Measurements from ENCODE around the gene NOL3. TPM values are rescaled to one million over a fixed set of nuclear protein-coding genes. Genes with fewer than 3 reads are reported as not detected.

Gene NOL3
- total RNA-seq, 2 experiments from 2014 or later, result 35.6 to 36.7 TPM

DNA sequence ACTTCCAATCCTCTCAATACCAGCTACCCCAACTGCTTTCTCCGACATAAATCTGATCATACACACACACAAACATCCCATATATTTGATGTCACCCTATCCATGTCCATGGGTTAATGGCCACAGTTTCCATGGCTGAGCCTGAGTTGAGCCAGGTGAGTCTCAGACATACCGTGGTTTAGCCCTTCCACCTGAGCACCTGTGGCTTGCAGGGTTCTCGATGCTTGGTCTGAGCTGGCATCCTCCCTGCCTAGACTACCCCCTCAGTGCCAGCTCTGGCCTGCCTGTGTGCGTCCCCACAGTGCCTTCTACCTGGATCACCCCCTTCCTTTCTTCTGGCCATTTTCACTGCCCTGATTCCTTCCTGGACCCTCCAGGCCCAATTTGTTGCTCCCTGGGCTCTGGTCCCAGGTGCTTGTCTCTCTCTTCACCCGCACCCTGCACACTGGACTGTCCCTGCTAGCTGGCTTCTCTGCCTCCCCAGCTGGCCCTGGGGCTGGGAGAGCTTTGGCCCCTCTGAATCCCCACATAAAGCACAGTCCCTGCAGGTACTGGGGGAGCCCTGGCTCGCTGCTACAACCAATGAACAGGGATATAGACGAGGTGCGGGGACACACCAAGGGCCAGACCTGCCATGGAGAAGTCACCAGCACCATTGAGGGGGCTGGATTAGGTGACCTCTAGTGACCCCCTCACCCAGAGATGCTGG lies 35.9 kb downstream of the NOL3 start:
- peaks cover 15% of the 10 kb centered on the region for H3K36me3 Mint-ChIP-seq (ENCODE audit: low read depth)
- H3K4me3 Mint-ChIP-seq, result no peak overlapping the region
- ChIA-PET CTCF (no interaction called here), POLR2A (no interaction called here)
- no peaks in the 10 kb centered on the region for H3K27me3 Mint-ChIP-seq
- H3K4me1 Mint-ChIP-seq, result no peaks in the 10 kb centered on the region
- H3K27ac Mint-ChIP-seq, result no peak overlapping the region
- no peaks in the 10 kb centered on the region for H3K9me3 Mint-ChIP-seq
- no peak for DNase-seq

- H3K9me3 Mint-ChIP-seq, result no peaks in the 10 kb centered on the region
- no peak for DNase-seq
- ChIA-PET POLR2A (interaction anchor here (1.2 to 3.0 kb wide), 2 partner anchors 10 to 20 kb away, joined by 3 to 20 read pairs; partner anchors contain the start of gene TMEM208), CTCF (no interaction called here)
- H3K4me3 Mint-ChIP-seq, result no peak overlapping the region
- no peak overlapping the region for H3K27ac Mint-ChIP-seq
- H3K4me1 Mint-ChIP-seq, result no peaks in the 10 kb centered on the region
- peaks cover 14% of the 10 kb centered on the region for H3K36me3 Mint-ChIP-seq (ENCODE audit: low read depth)
- H3K27me3 Mint-ChIP-seq, result no peaks in the 10 kb centered on the region
Observed at GRCh38 chr16:67206838-67207248, 36.5 kb downstream of the NOL3 start.

- no peaks in the 10 kb centered on the region for H3K9me3 Mint-ChIP-seq
- no peak overlapping the region for H3K27ac Mint-ChIP-seq
- no peak overlapping the region for H3K4me3 Mint-ChIP-seq
- H3K36me3 Mint-ChIP-seq (ENCODE audit: low read depth), result peaks cover 14% of the 10 kb centered on the region
- ChIA-PET CTCF (interaction anchor here (2.0 kb wide), 1 partner anchor 10 kb away, joined by 6 read pairs; no protein-coding TSS in a partner anchor), POLR2A (interaction anchor here (0.7 to 3.6 kb wide), 4 partner anchors 10 to 48 kb away, joined by 3 to 20 read pairs (median 8); partner anchors contain the start of gene TMEM208)
- no peak for DNase-seq
- no peaks in the 10 kb centered on the region for H3K27me3 Mint-ChIP-seq
- H3K4me1 Mint-ChIP-seq, result no peaks in the 10 kb centered on the region
Observed at GRCh38 chr16:67207249-67208091, 37.1 kb downstream of the NOL3 start.

- peaks cover 14% of the 10 kb centered on the region for H3K36me3 Mint-ChIP-seq (ENCODE audit: low read depth)
- POLR2A ChIA-PET, result interaction anchor here (0.7 to 3.6 kb wide), 8 partner anchors 9 to 49 kb away, joined by 3 to 20 read pairs (median 4); partner anchors contain the start of gene TMEM208
- no peaks in the 10 kb centered on the region for H3K9me3 Mint-ChIP-seq
- no peaks in the 10 kb centered on the region for H3K4me1 Mint-ChIP-seq
- no peaks in the 10 kb centered on the region for H3K27me3 Mint-ChIP-seq
- no peak overlapping the region for H3K27ac Mint-ChIP-seq
- CTCF ChIA-PET, result interaction anchor here (0.8 to 2.0 kb wide), 2 partner anchors 11 to 19 kb away, joined by 4 to 6 read pairs; partner anchors contain the start of gene TMEM208
- DNase-seq, result no peak
- H3K4me3 Mint-ChIP-seq, result no peak overlapping the region
Observed at GRCh38 chr16:67208154-67208896, 38.0 kb downstream of the NOL3 start.

DNA sequence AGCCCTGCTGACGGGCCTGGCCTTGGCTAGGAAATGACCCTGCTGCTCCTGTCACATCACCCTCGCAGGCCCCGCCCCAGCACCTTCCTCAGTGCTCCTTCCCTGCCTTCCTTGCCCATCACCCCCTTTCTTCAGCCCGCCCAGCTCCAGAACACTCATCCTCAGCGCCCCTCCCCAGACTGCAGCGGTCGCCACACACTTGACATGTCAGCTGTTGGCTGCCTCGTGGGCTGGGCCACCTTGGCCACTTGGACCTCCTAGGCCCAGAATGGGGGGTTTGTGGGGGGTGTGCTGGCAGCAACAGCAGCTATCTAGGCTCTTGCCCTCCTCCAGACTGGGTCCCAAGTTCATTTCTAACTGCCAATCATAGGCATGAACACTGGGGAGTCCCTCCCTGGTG lies 39.2 kb downstream of the NOL3 start:
- H3K4me1 Mint-ChIP-seq, result no peaks in the 10 kb centered on the region
- no peak overlapping the region for H3K4me3 Mint-ChIP-seq
- H3K27ac Mint-ChIP-seq, result no peak overlapping the region
- POLR2A ChIA-PET, result interaction anchor here (0.8 to 3.6 kb wide), 5 partner anchors 16 to 35 kb away, joined by 4 to 20 read pairs (median 9); partner anchors contain the start of gene TMEM208
- H3K27me3 Mint-ChIP-seq, result no peaks in the 10 kb centered on the region
- peaks cover 8% of the 10 kb centered on the region for H3K36me3 Mint-ChIP-seq (ENCODE audit: low read depth)
- CTCF ChIA-PET, result interaction anchor here (0.5 to 2.0 kb wide), 2 partner anchors 12 to 49 kb away, joined by 4 to 6 read pairs; no protein-coding TSS in a partner anchor
- DNase-seq, result no peak
- H3K9me3 Mint-ChIP-seq, result no peaks in the 10 kb centered on the region

GRCh38 chr16:67210069-67210937 lies 40.0 kb downstream of the NOL3 start:
- H3K36me3 Mint-ChIP-seq (ENCODE audit: low read depth), result peaks cover 8% of the 10 kb centered on the region
- ChIA-PET POLR2A (interaction anchor here (1.0 to 3.6 kb wide), 3 partner anchors 13 to 34 kb away, joined by 3 to 14 read pairs (median 9); no protein-coding TSS in a partner anchor), CTCF (interaction anchor here (2.4 kb wide), 1 partner anchor 12 kb away, joined by 7 read pairs; the partner anchor contains the start of gene ELMO3)
- no peak overlapping the region for H3K4me3 Mint-ChIP-seq
- H3K27me3 Mint-ChIP-seq, result no peaks in the 10 kb centered on the region
- no peaks in the 10 kb centered on the region for H3K4me1 Mint-ChIP-seq
- no peak for DNase-seq
- no peak overlapping the region for H3K27ac Mint-ChIP-seq
- no peaks in the 10 kb centered on the region for H3K9me3 Mint-ChIP-seq

DNA sequence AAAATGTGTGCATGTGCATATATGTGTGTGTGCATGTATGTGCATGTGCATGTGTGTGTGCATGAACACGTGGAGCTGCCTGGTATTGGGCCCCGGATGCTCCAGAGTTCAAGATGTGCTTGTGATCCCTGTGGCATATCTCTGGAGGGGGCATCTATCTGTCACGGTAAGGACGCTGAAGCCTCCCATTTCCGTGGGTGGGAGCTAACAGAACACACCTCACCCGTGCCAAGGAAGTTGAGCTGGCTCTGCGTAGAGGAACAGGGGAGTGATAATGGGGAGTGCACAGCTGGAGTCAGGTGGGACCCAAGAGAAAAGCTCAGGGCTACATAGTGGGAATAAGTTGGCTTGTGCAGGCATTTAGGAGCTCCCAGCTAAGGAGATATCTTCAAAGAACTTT lies 41.3 kb downstream of the NOL3 start:
- H3K36me3 Mint-ChIP-seq (ENCODE audit: low read depth), result no peaks in the 10 kb centered on the region
- no peaks in the 10 kb centered on the region for H3K27me3 Mint-ChIP-seq
- H3K4me3 Mint-ChIP-seq, result no peak overlapping the region
- H3K9me3 Mint-ChIP-seq, result no peaks in the 10 kb centered on the region
- H3K4me1 Mint-ChIP-seq, result peaks cover 3% of the 10 kb centered on the region
- DNase-seq, result no peak
- ChIA-PET CTCF (interaction anchor here (1.1 to 2.4 kb wide), 3 partner anchors 13 to 57 kb away, joined by 3 to 7 read pairs (median 5); partner anchors contain the start of gene ELMO3), POLR2A (no interaction called here)
- no peak overlapping the region for H3K27ac Mint-ChIP-seq

DNA sequence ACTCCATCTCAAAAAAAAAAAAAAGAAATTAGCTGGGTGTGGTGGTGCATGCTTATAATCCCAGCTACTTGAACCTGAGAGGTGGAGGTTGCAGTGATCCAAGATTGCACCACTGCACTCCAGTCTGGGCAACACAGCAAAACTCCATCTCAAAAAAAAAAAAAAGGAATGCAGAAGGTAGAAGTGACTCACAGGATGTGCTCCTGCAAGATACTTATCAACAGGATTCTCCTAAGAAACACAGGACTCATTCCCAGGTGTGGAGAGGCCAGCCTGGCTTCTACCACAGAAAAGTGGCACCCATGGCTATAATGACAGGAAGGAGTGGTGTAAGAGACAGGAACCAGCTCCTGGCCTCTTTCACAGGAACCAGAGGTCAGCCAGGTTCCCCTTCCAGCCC lies 42.4 kb downstream of the NOL3 start:
- H3K4me1 Mint-ChIP-seq, result peaks cover 11% of the 10 kb centered on the region
- CTCF ChIA-PET, result interaction anchor here (0.7 to 1.4 kb wide), 4 partner anchors 15 to 811 kb away, joined by 3 to 5 read pairs (median 3); no protein-coding TSS in a partner anchor
- POLR2A ChIA-PET, result interaction anchor here (0.9 to 1.7 kb wide), 3 partner anchors 8 to 19 kb away, joined by 3 to 5 read pairs (median 4); no protein-coding TSS in a partner anchor

GRCh38 chr16:67213197-67214019 lies 43.1 kb downstream of the NOL3 start:
- Mint-ChIP-seq H3K36me3 (ENCODE audit: low read depth) (no peaks in the 10 kb centered on the region), H3K27ac (no peak overlapping the region), H3K27me3 (no peaks in the 10 kb centered on the region), H3K4me3 (no peak overlapping the region), H3K9me3 (no peaks in the 10 kb centered on the region), H3K4me1 (peaks cover 12% of the 10 kb centered on the region)
- no peak for DNase-seq
- ChIA-PET CTCF (interaction anchor here (1.4 kb wide), 1 partner anchor 114 kb away, joined by 3 read pairs; no protein-coding TSS in a partner anchor), POLR2A (interaction anchor here (0.9 to 1.8 kb wide), 4 partner anchors 9 to 31 kb away, joined by 3 to 5 read pairs (median 4); no protein-coding TSS in a partner anchor)

More for the DNA sequence above, 42.4 kb downstream of the NOL3 start:
- no peak for DNase-seq
- Mint-ChIP-seq H3K27ac (no peak overlapping the region), H3K4me3 (no peak overlapping the region), H3K36me3 (ENCODE audit: low read depth) (no peaks in the 10 kb centered on the region), H3K9me3 (no peaks in the 10 kb centered on the region), H3K27me3 (no peaks in the 10 kb centered on the region)

- no peak overlapping the region for H3K4me3 Mint-ChIP-seq
- DNase-seq, result no peak
- peaks cover 12% of the 10 kb centered on the region for H3K4me1 Mint-ChIP-seq
- H3K36me3 Mint-ChIP-seq (ENCODE audit: low read depth), result no peaks in the 10 kb centered on the region
- H3K27me3 Mint-ChIP-seq, result no peaks in the 10 kb centered on the region
- ChIA-PET POLR2A (interaction anchor here (1.1 to 1.8 kb wide), 2 partner anchors 11 to 29 kb away, joined by 3 to 4 read pairs; partner anchors contain the start of gene TMEM208), CTCF (no interaction called here)
- H3K9me3 Mint-ChIP-seq, result no peaks in the 10 kb centered on the region
- no peak overlapping the region for H3K27ac Mint-ChIP-seq
Observed at GRCh38 chr16:67215706-67216105, 45.4 kb downstream of the NOL3 start.

Measured in activated CD4-positive, alpha-beta memory T cell treated with anti-CD3 and anti-CD28 coated beads, Interleukin-2, amount 10 ng/mL, durations not matched to agents 7 days and 5 days (primary cell).